ENCODE data around the gene CES1.
"Not testable (repeated sequence)": the region's sequence is repeated elsewhere in the genome, so short reads cannot be mapped to it uniquely, and the experiment has no call there.

Gene CES1

GRCh38 chr16:55871411-55872038, 38.6 kb upstream of the CES1 start:
- TF ChIP-seq, protein P1, sequence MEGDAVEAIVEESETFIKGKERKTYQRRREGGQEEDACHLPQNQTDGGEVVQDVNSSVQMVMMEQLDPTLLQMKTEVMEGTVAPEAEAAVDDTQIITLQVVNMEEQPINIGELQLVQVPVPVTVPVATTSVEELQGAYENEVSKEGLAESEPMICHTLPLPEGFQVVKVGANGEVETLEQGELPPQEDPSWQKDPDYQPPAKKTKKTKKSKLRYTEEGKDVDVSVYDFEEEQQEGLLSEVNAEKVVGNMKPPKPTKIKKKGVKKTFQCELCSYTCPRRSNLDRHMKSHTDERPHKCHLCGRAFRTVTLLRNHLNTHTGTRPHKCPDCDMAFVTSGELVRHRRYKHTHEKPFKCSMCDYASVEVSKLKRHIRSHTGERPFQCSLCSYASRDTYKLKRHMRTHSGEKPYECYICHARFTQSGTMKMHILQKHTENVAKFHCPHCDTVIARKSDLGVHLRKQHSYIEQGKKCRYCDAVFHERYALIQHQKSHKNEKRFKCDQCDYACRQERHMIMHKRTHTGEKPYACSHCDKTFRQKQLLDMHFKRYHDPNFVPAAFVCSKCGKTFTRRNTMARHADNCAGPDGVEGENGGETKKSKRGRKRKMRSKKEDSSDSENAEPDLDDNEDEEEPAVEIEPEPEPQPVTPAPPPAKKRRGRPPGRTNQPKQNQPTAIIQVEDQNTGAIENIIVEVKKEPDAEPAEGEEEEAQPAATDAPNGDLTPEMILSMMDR (IDR thresholded peaks at IDR 0.05; ENCODE audit: low read depth, low read length), result no peak
- H3K9me3 ChIP-seq (ENCODE audit: severe bottlenecking), result no peaks in the 10 kb centered on the region
- DNase-seq, result no peak
- no peaks in the 10 kb centered on the region for H3K36me3 ChIP-seq
- H3K4me3 ChIP-seq (ENCODE audit: low read depth, low read length), result no peak overlapping the region
- H3K27ac ChIP-seq, result no peak overlapping the region
- no peaks in the 10 kb centered on the region for H3K27me3 ChIP-seq (ENCODE audit: insufficient read depth, low read depth, severe bottlenecking)

DNA sequence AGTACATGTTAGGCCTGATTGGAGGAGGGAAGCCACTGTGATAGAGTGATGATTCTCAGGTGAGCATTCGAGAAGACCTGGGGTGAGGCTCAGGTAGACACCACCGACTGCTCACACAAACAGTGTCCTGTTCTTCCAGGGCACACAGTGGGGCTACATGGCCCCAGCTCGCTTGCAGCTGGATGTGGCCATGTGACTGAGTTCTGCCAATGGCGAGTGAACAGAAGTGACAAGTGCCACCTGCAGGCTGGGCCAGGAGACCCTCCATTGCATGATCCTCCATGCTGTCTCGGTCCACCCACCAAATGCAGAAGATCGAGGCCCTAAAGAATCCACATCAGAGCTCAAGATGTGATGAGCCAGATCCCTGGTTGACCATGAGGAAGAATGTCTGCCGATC, 36.1 kb upstream of the CES1 start:
- TF ChIP-seq, protein P1 (IDR thresholded peaks at IDR 0.05; ENCODE audit: low read depth, low read length), result no peak
- no peak overlapping the region for H3K4me3 ChIP-seq (ENCODE audit: low read depth, low read length)

GRCh38 chr16:55868137-55868536, 35.2 kb upstream of the CES1 start:
- no peak overlapping the region for H3K4me3 ChIP-seq (ENCODE audit: low read depth, low read length)
- no peak for DNase-seq

More for the DNA sequence above, 36.1 kb upstream of the CES1 start:
- Histone ChIP-seq H3K9me3 (ENCODE audit: severe bottlenecking) (no peaks in the 10 kb centered on the region), H3K27me3 (ENCODE audit: insufficient read depth, low read depth, severe bottlenecking) (no peaks in the 10 kb centered on the region), H3K36me3 (no peaks in the 10 kb centered on the region), H3K27ac (no peak overlapping the region)
- no peak for DNase-seq

GRCh38 chr16:55861288-55861687, 28.4 kb upstream of the CES1 start:
- TF ChIP-seq, protein P1 (IDR thresholded peaks at IDR 0.05; ENCODE audit: low read depth, low read length), result no peak
- H3K4me3 ChIP-seq (ENCODE audit: low read depth, low read length), result no peak overlapping the region
- H3K27me3 ChIP-seq (ENCODE audit: insufficient read depth, low read depth, severe bottlenecking), result no peaks in the 10 kb centered on the region
- H3K9me3 ChIP-seq (ENCODE audit: severe bottlenecking), result no peaks in the 10 kb centered on the region
- no peak for DNase-seq
- H3K36me3 ChIP-seq, result no peaks in the 10 kb centered on the region
- no peak overlapping the region for H3K27ac ChIP-seq

More at GRCh38 chr16:55868137-55868536, 35.2 kb upstream of the CES1 start:
- H3K9me3 ChIP-seq (ENCODE audit: severe bottlenecking), result no peaks in the 10 kb centered on the region
- no peak overlapping the region for H3K27ac ChIP-seq
- TF ChIP-seq, protein P1 (IDR thresholded peaks at IDR 0.05; ENCODE audit: low read depth, low read length), result no peak
- no peaks in the 10 kb centered on the region for H3K36me3 ChIP-seq
- H3K27me3 ChIP-seq (ENCODE audit: insufficient read depth, low read depth, severe bottlenecking), result no peaks in the 10 kb centered on the region

DNA sequence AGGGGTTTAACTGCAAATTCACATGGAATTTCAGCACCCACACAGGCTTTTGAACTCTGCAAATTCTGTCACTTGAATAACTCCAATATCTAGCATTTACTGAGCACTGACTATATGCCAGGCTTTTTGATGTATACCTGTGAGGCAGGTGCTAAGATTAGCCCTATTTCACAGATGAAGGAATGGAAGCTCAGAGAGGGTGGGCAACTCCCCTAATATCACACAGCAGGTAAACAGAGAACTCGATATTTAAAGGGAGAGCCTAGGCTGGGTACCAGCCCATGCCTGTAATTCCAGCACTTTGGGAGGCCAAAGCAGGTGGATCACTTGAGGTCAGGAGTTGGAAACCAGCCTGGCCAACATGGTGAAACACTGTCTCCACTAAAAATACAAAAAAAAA, 24.8 kb upstream of the CES1 start:
- H3K9me3 ChIP-seq (ENCODE audit: severe bottlenecking); H3K36me3 ChIP-seq; H3K27me3 ChIP-seq (ENCODE audit: insufficient read depth, low read depth, severe bottlenecking); H3K4me3 ChIP-seq (ENCODE audit: low read depth, low read length); DNase-seq; H3K27ac ChIP-seq: not testable (repeated sequence)

GRCh38 chr16:55856950-55857349, 24.1 kb upstream of the CES1 start:
- no peaks in the 10 kb centered on the region for H3K27me3 ChIP-seq (ENCODE audit: insufficient read depth, low read depth, severe bottlenecking)
- TF ChIP-seq, protein P1 (IDR thresholded peaks at IDR 0.05; ENCODE audit: low read depth, low read length), result no peak
- no peaks in the 10 kb centered on the region for H3K36me3 ChIP-seq
- no peak overlapping the region for H3K27ac ChIP-seq
- DNase-seq, result no peak
- H3K9me3 ChIP-seq (ENCODE audit: severe bottlenecking), result no peaks in the 10 kb centered on the region
- no peak overlapping the region for H3K4me3 ChIP-seq (ENCODE audit: low read depth, low read length)

Measured in WERI-Rb-1 (cell line).